PC-9 (cell line): ENCODE results near the gene NELFB. TPM values are rescaled to one million over a fixed set of nuclear protein-coding genes. Genes with fewer than 3 reads are reported as not detected.

ENCODE experiments used
- BruUV-seq: library from RNA; stranded (reverse); fragments of 400-500 nt; replicated peaks from 2 replicates; lab custom pipeline; 2021; lab: Mats Ljungman, UMichigan
- CTCF ChIA-PET: fragments of 300-600 bp; sonication (Branson Sonifier 250); formaldehyde crosslinking; loops from one replicate; lab custom pipeline; 2022; ENCODE audit warnings: antibody characterized with exemption; lab: Charles Lee
- POLR2A ChIA-PET: fragments of 300-600 bp; sonication (Branson Sonifier 250); formaldehyde crosslinking; loops from one replicate; lab custom pipeline; 2022; ENCODE audit warnings: antibody characterized with exemption; ENCODE audit not compliant: unreplicated experiment; lab: Charles Lee
- DNase-seq, 2 experiments: peaks; one replicate each; pipeline versions ENCODE4 v3.0.0 to v3.0.0-alpha.2; 2015 to 2022; ENCODE audit warnings: mixed read lengths in 1 of 2
- H2AFZ ChIP-seq: fragments of 200-600 bp; sonication (generic); 2 replicates; pipeline ENCODE4 v1.8.1; 2017; ENCODE audit warnings: antibody characterized with exemption
- H3F3A ChIP-seq: fragments of 200-600 bp; sonication (generic); 2 replicates; pipeline ENCODE4 v1.8.1; 2017; ENCODE audit warnings: antibody characterized with exemption, mild to moderate bottlenecking, low read depth; ENCODE audit not compliant: insufficient read depth
- H3K27ac ChIP-seq: fragments of 200-600 bp; sonication (generic); 2 replicates; pipeline ENCODE4 v1.6.1; 2016; ENCODE audit warnings: mixed run types
- H3K27me3 ChIP-seq: fragments of 200-600 bp; sonication (generic); 2 replicates; pipeline ENCODE4 v1.6.1; 2016; ENCODE audit warnings: low read depth, mixed run types; ENCODE audit not compliant: insufficient read depth
- H3K36me3 ChIP-seq: fragments of 200-600 bp; sonication (generic); 2 replicates; pipeline ENCODE4 v1.6.1; 2016; ENCODE audit warnings: low read depth, mixed run types
- H3K4me1 ChIP-seq: fragments of 200-600 bp; sonication (generic); replicated peaks from 2 replicates; pipeline ENCODE4 v1.6.1; 2016; ENCODE audit warnings: mixed run types; ENCODE audit not compliant: insufficient read depth
- H3K4me2 ChIP-seq: fragments of 200-600 bp; sonication (generic); 2 replicates; pipeline ENCODE4 v1.6.1; 2017; ENCODE audit warnings: mixed run types
- H3K4me3 ChIP-seq: fragments of 200-600 bp; sonication (generic); 2 replicates; pipeline ENCODE4 v1.6.1; 2016; ENCODE audit warnings: mixed run types
- H3K79me2 ChIP-seq: fragments of 200-600 bp; sonication (generic); 2 replicates; pipeline ENCODE4 v1.6.1; 2017; ENCODE audit warnings: low read depth, mixed run types
- H3K9me2 ChIP-seq: fragments of 200-600 bp; sonication (generic); 2 replicates; pipeline ENCODE4 v1.8.1; 2017; ENCODE audit warnings: mild to moderate bottlenecking; ENCODE audit not compliant: insufficient read depth
- H3K9me3 ChIP-seq: fragments of 200-600 bp; sonication (generic); 2 replicates; pipeline ENCODE4 v1.8.1; 2016; ENCODE audit warnings: low read depth; ENCODE audit not compliant: insufficient read depth
- H4K20me1 ChIP-seq: fragments of 200-600 bp; sonication (generic); 2 replicates; pipeline ENCODE4 v1.8.1; 2017; ENCODE audit not compliant: insufficient read depth
- CTCF ChIP-seq: fragments of 200-600 bp; sonication (generic); conservative IDR thresholded peaks from 2 replicates; pipeline ENCODE4 v1.6.1; 2017; ENCODE audit warnings: mixed run types, antibody characterized with exemption, mild to moderate bottlenecking, moderate library complexity
- EZH2 ChIP-seq: fragments of 200-600 bp; sonication (generic); IDR thresholded peaks from 2 replicates; pipeline ENCODE4 v1.8.0; 2017; ENCODE audit warnings: antibody characterized with exemption, low read depth
- intact Hi-C: fragments of 100-400 bp; cut with micrococcal nuclease; formaldehyde crosslinking; loops from one replicate; pipeline ENCODE4 v1.10.0; 2022; ENCODE audit not compliant: unreplicated experiment
- total RNA-seq: library from RNA; stranded (reverse); gene quantifications from 2 replicates; pipeline ENCODE4 v1.2.3, GENCODE V29; 2021

The NELFB gene
- total RNA-seq, 1 experiment from 2014 or later, result 94.2 TPM

DNA sequence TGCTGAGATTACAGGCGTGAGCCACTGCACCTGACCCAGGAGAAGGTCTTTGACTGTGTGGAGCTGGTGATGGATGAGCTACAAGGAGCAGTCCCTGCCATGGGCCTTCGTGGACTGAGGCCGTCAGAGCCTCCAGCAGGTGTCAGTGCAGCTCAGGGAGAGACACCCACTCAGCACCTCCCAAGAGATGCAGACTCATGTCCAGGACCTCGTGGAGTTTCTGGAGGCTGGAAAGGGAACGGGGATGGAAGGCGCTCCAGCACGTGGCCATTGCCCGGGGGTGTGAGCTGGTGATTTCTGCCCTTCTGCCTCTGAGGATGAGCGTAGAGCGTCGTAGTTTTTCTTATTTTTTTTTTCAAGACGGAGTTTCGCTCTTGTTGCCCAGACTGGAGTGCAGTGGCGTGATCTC, 31.9 kb downstream of the NELFB start:
- H2AFZ ChIP-seq, result no peak overlapping the region
- no peaks in the 10 kb centered on the region for H3K9me2 ChIP-seq
- H3K4me3 ChIP-seq, result no peak overlapping the region
- ChIA-PET POLR2A (interaction anchor here (0.6 to 1.2 kb wide), 2 partner anchors 9 to 143 kb away, joined by 3 to 4 read pairs; partner anchors contain the start of gene TOR4A), CTCF (interaction anchor here (0.6 to 0.7 kb wide), 5 partner anchors 50 to 471 kb away, joined by 3 to 5 read pairs (median 4); no protein-coding TSS in a partner anchor)
- no peak overlapping the region for H3K4me2 ChIP-seq
- peaks cover 7% of the 10 kb centered on the region; the same call in 1 of the 2 replicates for H3K36me3 ChIP-seq
- TF ChIP-seq CTCF (peak; percentile 74), EZH2 (no peak)
- no peaks in the 10 kb centered on the region for H3K79me2 ChIP-seq
- H4K20me1 ChIP-seq, result no peaks in the 10 kb centered on the region
- BruUV-seq, result no TSS peak
- H3K9me3 ChIP-seq, result no peaks in the 10 kb centered on the region
- no peak overlapping the region for H3K27ac ChIP-seq
- peak; percentile 63 to 69 for DNase-seq
- peaks cover 10% of the 10 kb centered on the region; the same call in 1 of the 2 replicates for H3F3A ChIP-seq
- intact Hi-C loops, result no loop called here
- H3K4me1 ChIP-seq, result no peaks in the 10 kb centered on the region
- no peaks in the 10 kb centered on the region for H3K27me3 ChIP-seq

- peaks cover 23% of the 10 kb centered on the region for H3F3A ChIP-seq
- POLR2A ChIA-PET, result no interaction called here
- no peak for DNase-seq
- no peaks in the 10 kb centered on the region for H3K9me2 ChIP-seq
- no peak overlapping the region for H3K4me3 ChIP-seq
- no peak overlapping the region for H3K27ac ChIP-seq
- H3K36me3 ChIP-seq, result no peaks in the 10 kb centered on the region
- H3K4me2 ChIP-seq, result no peak overlapping the region
- H3K79me2 ChIP-seq, result no peaks in the 10 kb centered on the region
- no peaks in the 10 kb centered on the region for H4K20me1 ChIP-seq
- H3K9me3 ChIP-seq, result no peaks in the 10 kb centered on the region
- no peaks in the 10 kb centered on the region for H3K4me1 ChIP-seq
- no TSS peak for BruUV-seq
- no peak overlapping the region for H2AFZ ChIP-seq
- CTCF ChIA-PET, result interaction anchor here (0.7 kb wide), 1 partner anchor 39 kb away, joined by 5 read pairs; no protein-coding TSS in a partner anchor
- intact Hi-C loops, result no loop called here
- H3K27me3 ChIP-seq, result no peaks in the 10 kb centered on the region
- no peak for TF ChIP-seq CTCF
- TF ChIP-seq EZH2, result no peak
Measured at GRCh38 chr9:137293094-137293481, 38.0 kb downstream of the NELFB start.

- no peaks in the 10 kb centered on the region for H3K4me1 ChIP-seq
- no peak overlapping the region for H3K27ac ChIP-seq
- H3K9me2 ChIP-seq, result no peaks in the 10 kb centered on the region
- ChIA-PET CTCF (interaction anchor here (0.7 kb wide), 1 partner anchor 40 kb away, joined by 5 read pairs; no protein-coding TSS in a partner anchor), POLR2A (interaction anchor here (0.6 to 0.7 kb wide), 2 partner anchors 47 to 52 kb away, joined by 3 to 4 read pairs; partner anchors contain the start of gene TUBB4B)
- intact Hi-C loops, result loop anchor here (1.0 kb wide), 1 partner anchor 258 kb away; the partner anchor contains the start of gene MRPL41
- no TSS peak for BruUV-seq
- no peak overlapping the region for H3K4me2 ChIP-seq
- no peaks in the 10 kb centered on the region for H3K36me3 ChIP-seq
- no peak overlapping the region for H2AFZ ChIP-seq
- H3K79me2 ChIP-seq, result no peaks in the 10 kb centered on the region
- H3K4me3 ChIP-seq, result no peak overlapping the region
- no peaks in the 10 kb centered on the region for H3K9me3 ChIP-seq
- no peak for DNase-seq
- peaks cover 23% of the 10 kb centered on the region for H3F3A ChIP-seq
- H4K20me1 ChIP-seq, result no peaks in the 10 kb centered on the region
- no peaks in the 10 kb centered on the region for H3K27me3 ChIP-seq
- TF ChIP-seq CTCF (no peak), EZH2 (no peak)
Measured at GRCh38 chr9:137293482-137294090, 38.5 kb downstream of the NELFB start.
